HG03565 (cell line): ENCODE results near the gene ABHD14A.
A peak's percentile ranks its signal among the peaks of the same experiment; 100 is the strongest.
"Not testable (repeated sequence)": the region's sequence is repeated elsewhere in the genome, so short reads cannot be mapped to it uniquely, and the experiment has no call there.

ENCODE experiments used
- ATAC-seq: cut with Tn5 transposase; IDR thresholded peaks from one replicate; pipeline ENCODE4 v1.9.1; 2021; ENCODE audit warnings: mild to moderate bottlenecking, moderate library complexity; ENCODE audit not compliant: unreplicated experiment

The ABHD14A gene

DNA sequence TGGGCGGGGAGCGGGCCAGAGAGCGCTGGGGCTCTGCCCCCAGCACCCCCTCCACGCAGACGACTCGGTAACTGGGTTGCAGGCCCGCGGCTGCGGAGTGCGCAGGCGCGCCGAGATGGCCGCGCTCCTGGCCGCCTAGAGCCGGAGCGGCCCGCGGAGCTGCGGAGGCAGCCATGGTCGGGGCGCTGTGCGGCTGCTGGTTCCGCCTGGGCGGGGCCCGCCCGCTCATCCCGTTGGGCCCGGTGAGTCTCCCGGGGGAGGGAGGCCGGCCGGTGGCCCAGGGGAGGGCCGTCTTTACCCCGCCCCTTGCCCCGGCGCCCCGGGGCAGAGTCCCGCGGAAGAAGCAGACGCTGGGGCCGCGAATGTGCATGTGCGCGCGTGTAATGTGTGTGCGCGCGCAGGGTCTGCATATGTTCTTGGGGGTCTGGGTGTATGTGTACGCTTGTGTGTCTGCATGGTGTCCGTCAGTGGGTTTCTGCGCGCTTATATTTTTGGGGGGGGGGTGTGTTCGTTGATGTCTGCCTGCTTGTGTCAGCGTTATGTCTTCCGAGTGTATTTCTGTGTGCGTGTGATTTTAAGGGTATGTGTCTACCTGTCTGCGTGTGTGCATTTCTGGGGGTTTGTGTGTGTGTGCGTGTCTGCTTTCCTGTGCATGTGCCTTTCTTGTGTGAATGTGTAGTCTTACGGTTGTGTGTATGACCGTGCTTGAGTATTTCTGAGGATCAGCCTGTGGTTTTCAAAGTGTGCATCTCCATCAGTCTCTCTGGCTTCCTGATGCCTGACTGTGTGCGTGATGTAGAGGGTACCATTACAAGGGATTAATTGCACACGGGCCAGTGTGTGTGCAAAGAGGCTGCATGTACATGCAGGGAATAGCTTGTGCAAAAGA lies at the start of gene ABHD14A:
ABHD14A (plus strand) TSS at position 102 of the 889 bp plus-strand sequence; CDS start at position 174, 72 bp downstream.
- ATAC-seq: peak; percentile 43

DNA sequence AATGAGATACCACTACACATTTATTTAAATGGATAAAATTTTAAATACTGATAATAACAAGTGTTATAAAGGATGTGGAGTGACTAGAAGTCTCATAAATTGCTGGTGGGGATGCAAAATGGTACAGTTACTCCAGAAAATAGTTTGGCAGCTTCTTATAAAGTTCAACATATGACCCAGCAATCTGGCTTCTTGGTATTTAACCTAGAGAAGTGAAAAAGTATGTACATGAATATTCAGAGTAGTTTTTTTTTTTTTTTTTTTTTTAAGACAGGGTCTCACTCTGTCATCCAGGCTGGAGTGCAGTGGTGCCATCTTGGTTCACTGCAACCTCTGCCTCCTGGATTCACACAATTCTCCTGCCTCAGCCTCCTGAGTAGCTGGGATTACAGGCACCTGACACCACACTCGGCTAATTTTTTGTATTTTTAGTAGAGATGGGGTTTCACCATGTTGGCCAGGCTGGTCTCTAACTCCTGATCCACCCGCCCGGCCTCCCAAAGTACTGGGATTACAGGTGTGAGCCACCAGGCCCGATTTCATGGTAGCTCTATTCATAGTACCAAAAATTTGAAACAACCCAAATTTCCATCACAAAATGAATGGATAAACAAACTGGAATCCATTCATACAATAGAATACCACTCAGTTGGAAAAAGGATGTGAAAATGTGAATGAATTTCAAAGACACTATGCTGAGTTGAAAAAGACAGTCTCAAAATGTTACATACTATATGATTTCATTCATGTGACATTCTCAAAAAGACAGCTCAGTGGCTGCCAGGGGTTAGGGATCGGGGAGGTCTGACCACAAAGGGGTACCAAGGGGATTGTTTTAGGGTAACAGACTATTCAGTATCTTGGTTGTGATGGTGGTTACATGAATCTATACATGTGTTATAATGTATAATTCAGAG lies 47.5 kb upstream of the ABHD14A start:
- no peak for ATAC-seq

DNA sequence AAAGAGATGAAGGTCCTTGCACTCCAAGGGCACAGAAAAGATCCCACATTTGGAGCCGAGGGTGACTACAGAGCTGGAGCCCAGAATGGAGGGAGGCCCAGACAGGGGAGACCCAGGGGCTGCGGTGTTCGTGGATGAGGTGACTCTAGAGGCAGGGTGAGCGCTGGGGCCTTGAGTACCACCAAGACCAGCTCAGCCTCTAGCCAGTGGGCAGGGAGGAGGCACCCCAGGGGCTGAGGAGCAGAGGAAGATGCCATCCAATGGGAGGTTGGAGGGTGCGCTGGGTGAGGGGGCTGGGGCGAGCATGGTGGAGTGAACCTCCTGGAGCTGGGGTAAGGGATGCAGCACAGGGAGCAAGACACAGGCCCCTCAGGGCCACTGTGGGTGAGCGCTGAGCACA lies 46.4 kb upstream of the ABHD14A start:
- ATAC-seq: no peak

DNA sequence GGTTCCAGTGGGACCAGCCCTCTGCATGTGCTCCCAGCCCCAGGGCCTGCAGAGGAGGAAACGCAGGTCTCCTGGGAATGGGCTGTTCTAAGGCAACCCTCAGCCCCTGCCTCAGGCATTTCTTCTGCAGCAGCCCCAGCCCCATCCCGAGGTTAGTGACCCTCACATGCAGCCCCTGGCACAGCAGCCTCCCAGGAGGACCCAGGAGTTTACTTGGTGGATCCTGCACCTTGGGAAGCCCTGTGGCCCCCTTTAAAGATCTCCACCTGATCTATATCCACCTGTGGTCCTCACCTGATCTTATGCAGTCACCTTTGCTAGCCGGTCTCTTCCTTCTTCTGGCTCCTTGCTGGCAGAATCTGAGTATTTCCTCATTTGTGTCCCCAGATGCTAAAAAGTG lies 45.9 kb upstream of the ABHD14A start:
- ATAC-seq: not testable (repeated sequence)

DNA sequence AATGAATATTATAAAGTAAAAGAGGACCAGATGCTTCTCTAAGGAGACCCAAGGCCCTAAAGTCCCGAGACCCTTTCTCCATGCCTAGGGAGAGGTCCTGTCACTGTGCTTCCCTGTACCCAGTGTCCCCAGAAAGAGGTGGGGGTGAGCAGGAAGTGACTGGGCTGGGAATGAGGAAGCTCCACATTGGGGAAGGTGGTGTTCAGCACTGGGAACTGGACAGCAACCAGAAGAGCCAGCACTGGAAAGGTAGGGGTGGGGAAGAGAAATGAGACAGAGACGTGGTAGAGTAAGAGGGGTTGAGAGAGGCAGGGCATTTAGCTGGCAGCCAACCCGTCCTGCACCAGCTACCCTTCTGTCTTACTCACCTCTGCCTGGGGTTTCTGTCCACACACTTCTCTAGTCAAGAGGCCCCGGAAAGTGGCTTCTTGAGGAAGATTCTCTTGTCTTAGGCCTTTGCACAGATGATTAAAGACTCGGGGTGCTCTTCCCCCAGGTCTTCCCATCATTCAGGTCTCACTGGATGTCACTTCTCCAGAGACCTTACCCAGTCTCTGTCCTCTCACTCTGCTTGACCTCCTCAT lies 45.4 kb upstream of the ABHD14A start:
- ATAC-seq: no peak

DNA sequence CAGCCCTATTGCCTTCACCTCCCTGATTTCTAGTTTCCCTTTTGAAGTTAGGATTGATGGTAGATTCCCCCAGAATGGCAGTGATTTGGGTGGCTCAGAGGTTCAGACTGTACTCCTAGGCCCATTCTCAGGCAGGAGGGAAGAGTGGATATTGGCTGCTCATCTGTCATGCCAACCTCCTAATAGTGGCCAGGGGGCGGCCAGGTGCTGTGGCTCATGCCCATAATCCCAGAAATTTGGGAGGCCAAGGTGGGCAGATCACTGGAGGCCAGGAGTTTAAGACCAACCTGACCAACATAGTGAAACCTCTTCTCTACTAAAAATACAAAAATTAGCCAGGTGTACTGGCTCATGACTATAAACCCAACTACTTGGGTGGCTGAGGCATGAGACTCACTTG lies 44.4 kb upstream of the ABHD14A start:
- no peak for ATAC-seq

DNA sequence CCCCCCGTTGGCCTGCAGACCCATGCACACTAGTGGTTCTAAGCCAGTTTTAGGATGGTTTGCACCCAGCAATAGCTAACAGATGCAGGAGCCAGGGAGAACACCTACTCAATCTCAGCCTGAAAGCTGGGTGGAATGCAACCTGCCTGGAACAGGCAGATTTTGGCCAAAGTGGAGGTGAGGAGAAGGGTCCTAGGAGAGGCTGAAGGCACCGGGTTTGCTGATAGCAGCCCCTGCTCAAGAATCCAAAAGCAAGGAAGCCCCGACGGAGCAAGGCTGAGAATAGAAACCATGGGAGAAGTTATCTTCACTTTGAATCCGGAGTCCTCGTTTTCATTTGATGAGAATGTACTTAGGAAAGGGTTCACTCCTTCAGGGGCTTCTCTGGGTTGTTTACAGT lies 43.1 kb upstream of the ABHD14A start:
- no peak for ATAC-seq

DNA sequence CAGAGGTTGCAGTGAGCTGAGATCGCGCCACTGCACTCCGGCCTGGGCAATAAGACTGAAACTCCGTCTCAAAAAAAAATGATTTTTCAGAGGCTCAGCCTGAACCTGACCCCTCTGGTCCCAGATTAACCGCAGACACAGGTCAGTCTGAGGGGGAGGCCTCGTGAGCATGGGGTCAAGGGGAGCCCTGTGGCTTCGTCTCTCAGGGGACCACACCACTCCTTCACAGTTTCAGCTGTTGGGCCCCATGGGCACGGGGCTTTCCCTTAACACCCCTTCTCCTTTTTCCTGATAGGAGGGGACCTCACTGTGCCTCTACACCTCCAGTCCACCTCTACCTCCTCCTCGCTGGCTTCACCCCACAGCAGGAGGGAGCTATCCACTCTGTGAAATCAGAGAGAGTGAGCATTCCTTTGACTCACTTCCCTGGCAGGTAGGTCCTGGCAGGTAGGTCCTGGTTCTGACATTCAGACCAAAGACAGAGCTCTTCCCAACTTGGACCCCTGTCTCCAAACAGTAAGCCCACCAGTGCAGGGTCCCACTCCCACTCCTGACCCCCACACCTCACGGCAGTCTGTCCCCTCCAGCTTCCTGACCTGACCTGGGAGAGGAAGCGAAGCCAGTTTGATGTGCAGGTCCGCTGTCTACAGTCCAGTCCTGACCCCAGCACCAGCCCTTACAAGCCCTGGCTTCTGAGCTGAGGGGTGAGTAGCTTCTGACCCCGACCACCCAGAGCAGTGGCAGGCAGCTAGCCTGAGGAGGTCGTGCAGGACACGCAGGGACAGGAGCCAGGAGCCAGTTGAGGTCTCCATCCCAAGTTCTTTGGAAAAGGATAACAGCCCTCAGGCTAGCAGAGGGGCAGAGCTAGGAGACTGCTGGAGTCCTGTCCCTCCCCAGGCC lies 42.1 kb upstream of the ABHD14A start:
- ATAC-seq: no peak

DNA sequence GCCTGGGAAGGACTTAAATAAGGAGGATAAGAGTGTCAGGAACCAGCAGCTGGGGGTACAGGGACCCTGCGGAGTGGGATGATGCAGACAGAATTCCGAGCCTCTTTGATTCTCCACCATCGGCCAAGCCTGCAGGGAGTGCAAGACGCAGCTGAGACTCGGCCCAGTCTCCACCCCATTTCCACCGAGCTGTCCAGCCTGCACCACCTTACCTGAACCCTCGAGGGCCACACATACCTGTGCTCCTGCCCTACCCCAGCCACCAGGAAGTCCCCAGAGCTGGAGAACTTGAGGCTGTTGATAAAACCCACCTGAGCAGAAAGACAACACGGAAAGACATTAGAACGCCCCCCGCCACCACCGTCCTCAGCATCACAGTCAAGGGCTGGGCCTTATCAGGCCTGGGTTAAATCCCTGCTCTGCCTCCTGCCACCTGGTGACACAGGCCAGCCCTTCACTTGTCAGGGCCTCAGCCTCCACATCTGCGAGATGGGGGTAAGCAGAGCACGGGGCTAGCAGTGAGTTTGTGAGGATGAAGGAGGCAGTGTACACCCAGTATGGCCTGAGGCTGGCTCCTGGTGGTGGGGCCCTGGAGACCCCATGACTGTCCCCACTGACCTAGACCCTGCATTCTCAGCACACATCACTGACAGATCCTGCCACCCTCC lies 41.3 kb upstream of the ABHD14A start:
- ATAC-seq: no peak

DNA sequence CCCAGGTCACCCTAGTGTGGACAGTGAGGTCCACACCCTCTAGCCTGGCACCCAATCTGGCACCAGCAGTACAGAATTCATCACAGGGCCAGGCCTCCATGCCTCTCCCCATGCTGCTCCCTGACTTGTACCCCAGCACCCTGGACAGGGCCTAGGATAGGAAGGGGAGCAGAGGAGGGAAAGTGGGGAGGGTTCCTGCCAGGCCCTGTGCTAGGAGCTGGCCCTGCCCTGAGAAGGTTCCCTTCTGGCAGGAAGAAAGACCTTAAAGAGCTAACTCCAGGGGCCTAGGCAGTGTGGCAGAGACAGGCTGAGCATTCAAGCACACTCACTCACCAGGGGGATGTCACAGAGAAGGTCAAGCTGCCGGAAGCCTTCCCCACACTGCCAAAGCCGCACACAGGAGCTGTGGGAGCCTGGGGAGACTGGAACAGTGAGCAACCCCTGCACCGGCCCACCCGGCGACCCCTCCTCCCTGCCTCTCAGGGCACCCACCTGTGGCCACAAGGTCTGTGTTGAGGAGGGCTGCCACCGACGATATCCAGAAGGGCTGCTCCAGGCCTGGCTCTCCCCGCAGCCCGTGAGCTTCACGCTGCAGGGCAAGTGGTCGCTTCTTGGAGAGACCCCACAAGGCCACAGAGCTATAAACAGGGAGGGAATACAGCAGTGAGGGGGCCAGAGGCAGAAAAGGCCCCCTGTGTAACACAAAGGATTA lies 40.6 kb upstream of the ABHD14A start:
- ATAC-seq: no peak

DNA sequence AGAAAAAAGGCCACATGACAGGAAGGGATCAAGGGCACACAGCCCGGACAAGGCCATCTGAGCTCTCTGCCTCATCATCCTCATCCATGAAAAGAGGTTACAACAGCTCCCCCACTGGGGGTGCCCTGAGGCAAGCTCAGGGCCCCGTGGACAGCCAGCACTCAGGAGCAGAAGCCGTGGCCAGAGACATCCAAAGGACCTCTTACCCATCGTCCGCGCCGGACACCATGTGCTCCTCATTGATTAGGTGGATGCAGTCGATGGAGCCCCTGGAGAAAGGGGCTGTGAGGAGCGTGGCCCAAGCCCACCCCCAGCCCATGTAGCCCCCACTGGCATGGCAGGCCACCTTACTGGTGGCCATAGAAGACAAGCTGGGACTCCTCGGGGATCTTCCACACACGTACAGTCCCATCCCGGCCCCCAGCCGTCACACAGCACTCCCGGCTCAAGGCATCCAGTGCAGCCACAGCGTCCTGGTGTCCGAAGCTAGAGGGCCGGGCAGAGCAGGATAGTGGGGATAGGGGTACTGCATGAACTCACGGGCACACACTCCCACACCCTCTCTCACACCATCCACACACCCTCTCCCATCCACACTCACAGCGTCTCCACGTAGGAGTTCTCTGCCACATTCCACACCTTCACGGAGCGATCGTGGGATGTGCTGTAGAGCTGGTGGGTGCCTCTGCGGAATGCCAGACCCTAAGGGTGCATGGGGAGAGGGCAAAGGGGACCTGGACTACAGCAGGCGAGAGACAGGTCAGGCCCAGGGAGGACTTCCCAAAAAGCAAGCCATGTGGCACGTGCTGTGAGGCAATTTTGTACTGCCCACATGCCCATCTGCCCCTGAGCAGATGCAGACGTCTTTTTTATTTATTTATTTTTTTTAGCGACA lies 39.6 kb upstream of the ABHD14A start:
- no peak for ATAC-seq

DNA sequence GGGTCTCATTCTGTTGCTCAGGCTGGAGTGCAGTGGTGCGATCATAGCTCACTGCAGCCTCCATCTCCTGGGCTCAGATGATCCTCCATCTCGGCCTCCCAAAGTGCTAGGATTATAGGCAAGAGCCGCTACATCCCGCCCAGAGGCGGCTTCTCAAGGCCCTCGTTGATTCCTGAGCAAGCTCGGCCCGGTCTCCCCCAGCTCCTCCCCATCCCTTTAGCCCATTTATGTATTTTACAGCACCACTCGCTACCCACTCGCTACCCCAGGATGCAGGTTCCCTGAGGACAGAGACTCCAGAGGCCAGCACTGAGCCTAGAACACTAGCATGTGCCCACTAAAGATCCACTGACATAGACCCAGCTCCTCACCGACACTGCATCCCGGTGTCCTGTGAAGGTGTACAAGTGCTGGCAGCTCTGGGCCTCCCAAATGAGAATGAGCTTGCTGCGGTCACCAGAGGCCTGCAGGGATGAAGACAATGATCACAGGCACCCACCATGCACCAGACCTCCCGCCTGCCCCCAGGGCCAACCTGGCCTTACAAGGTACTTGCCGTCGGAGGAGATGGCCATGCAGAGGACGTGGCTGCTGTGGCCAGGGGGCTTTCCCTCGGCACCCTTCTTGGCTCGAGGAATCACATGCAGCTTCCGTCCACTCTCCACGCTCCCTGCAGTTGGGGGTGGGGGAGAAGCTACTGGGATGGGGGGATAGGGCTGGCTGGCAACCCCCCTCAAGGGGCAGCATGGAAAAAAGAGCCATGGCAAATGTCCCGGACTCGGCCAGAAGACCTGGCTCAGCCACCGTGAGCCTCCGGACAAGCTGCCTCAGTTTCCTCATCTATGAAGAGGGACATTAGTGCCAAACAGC lies 38.7 kb upstream of the ABHD14A start:
- ATAC-seq: no peak

DNA sequence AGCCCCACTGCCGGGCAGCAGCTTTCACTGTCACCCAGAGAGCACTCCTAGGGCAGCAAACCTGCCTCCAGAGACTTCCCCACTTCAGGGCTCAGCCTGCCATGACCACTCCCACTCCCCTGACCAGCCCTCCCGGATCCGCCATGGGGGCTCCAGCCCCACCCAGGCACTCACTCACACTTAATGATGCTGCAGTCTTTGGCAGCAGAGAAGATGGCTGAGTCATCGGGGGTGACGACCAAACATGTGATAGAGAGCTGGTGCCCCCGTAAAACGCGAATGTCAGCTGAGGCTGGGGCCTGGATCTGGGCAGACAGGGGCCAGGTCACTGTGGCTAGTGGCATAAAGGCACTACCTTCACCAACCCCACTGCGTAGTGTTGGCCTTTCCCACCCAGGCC lies 37.9 kb upstream of the ABHD14A start:
- ATAC-seq: no peak

DNA sequence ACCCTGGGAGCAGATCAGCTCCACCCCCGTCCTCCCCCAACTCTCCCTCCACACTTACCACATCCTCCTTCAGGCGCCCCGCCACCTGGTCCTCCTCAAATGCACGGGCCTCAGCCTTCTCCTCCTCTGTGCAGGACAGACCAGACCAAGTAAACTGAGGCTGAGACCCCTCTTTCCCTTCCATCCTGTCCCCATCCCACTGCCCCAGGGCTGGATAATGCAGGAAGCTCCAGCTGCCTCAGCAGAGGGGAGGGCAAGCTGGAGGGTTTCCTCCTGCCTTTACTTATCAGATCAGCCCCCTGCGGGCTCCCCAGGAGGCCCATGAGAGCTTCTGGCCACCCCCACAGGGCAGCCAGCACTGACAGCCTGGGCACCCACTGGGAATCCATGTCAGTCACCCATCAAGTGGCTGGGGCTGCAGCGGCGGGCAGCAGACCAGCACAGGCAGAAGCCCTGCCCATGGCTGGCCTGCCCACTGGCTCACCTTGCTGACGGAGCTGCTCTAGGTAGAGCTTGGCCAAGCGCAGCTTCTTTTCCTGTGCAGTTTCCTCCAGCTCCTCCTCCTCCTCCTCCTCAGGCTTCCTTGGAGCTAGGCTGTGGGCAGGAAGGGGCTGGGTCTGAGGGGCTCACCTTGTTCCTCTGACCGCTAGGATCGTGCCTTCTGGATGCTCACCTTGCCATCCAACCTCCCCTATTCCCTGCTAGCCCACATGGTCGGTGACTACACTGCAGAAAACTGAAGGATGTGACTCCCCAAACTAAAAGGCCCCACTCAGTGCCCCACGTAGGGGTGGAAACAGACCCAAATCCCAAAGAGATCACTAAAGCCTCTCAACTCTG lies 37.0 kb upstream of the ABHD14A start:
- no peak for ATAC-seq

DNA sequence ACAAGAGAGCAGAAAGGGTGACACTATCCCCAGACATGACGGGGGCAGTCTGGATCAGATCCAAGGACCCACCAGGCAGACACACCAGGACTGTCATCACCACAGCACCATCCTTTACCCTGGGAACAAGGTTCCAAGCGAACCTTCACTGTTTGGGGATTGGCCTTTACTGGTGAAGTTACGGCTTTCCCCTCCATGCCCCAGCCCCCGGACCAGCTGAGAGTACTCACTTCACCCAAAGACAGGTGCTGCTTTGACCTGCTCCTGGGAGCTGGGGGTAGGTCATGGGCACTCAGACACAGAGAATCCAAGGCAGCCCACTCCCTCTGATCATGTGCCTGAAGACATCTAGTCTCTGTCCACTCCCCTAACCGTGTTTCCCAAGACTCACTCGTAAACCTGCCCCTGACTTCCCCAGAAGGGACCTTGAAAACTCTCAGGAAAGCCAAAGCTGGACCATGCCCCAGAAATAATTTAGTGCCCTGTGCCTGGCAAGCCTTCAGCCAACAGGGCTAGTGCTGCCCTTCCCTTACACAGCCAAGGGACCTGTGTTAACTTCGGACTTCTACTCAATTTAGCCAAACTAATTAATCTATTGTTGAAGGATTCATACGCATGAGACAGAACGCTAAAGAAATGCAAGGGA lies 36.0 kb upstream of the ABHD14A start:
- no peak for ATAC-seq
